ENCODE data around the gene APOL5.
"Not testable (repeated sequence)": the region's sequence is repeated elsewhere in the genome, so short reads cannot be mapped to it uniquely, and the experiment has no call there.

APOL5 gene

GRCh38 chr22:35717572-35717971 is at the start of gene APOL5:
APOL5 (plus strand) TSS chr22:35717872; CDS start chr22:35717872, 0 bp downstream.
- in situ Hi-C loops (cut with MboI; ENCODE audit: low sequenced_read_pairs), result no loop called here

DNA sequence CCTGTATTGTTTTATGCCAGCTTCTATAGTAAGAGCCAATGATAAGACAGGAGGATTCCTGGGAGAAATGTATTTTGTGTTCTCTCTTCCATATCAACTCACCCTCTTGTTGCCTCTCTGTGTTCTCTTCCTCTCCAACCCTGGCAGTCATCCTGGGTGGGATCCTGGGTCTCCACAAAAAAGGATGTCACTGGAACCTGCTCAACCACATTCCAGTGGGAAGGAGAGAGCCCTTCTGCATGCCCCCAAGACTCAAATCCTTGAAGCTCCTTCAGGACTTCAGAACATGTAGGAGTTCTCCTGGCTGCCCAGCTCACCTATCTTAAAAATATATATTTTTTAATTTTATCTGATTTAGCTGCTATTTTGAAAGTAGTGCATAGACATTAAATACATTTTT is 43.3 kb upstream of the APOL5 start:
- in situ Hi-C loops (cut with MboI; ENCODE audit: low sequenced_read_pairs), result no loop called here

GRCh38 chr22:35676065-35676464 is 41.6 kb upstream of the APOL5 start:
- in situ Hi-C loops (cut with MboI; ENCODE audit: low sequenced_read_pairs), result not testable (repeated sequence)

DNA sequence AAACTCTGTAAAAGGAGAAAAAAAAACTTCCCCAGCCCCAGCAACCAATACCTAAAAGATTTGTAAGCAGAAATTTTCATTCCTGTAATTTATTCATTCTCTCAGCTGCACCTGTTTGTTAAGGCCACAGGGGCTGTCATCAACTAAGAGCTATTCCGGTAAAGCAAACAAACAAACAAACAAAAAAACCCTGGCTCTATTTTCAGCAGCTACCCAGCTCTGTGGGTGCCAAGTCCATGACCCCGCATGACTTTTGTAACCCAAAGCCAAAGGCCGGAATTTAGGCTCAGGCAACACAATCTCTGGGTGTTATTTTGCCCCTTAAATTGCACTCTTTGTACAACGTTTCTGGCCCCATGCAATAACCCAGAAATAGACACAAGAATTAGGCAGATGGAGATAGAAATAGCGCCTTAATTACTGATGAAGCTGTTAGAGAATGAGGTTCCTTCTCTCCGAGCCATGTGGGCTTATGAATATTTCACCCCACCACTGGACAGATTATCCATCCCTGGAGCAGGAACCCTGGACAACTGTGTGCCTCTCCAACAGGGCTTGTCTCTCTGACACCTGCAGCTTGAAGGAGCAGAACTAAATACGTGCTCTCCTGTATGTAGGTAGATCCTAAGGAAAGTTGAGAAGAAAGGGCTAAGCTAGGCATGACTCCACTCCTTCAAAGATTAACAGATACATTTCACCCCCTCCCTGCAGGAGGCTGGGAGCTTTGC is 40.0 kb upstream of the APOL5 start:
- in situ Hi-C loops (cut with MboI; ENCODE audit: low sequenced_read_pairs), result no loop called here

DNA sequence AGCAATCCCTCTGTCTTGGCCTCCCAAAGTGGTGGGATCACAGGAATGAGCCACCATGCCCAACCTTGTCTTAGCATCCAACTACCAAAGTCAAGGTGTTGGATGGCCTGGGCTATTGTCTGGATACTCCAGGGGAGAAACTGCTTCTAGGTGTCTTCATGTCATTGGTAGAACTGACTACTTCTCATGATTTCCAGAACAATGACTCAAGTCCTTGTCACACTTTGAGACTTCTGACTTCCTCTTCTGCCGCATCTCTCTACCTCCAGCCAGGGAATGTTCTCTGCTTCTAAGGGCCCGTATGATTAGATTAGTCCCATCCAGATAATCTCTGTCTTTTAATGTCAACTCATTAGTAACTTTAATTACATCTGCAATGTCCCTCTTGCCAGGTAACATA is 38.8 kb upstream of the APOL5 start:
- in situ Hi-C loops (cut with MboI; ENCODE audit: low sequenced_read_pairs), result no loop called here

DNA sequence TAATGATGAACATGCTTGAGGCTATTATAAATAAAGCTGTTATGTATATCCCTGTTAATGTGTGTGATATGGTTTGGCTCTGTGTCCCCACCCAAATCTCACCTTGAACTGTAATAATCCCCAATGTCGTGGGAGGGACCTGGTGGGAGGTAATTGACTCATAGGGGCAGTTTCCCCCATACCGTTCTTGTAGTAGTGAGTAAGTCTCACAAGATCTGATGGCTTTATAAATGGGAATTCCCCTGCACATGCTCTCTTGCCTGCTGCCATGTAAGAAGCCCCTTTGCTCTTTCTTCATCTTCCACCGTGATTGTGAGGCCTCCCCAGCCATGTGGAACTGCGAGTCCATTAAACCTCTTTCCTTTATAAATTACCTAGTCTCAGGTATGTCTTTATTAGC is 38.2 kb upstream of the APOL5 start:
- in situ Hi-C loops (cut with MboI; ENCODE audit: low sequenced_read_pairs), result not testable (repeated sequence)

DNA sequence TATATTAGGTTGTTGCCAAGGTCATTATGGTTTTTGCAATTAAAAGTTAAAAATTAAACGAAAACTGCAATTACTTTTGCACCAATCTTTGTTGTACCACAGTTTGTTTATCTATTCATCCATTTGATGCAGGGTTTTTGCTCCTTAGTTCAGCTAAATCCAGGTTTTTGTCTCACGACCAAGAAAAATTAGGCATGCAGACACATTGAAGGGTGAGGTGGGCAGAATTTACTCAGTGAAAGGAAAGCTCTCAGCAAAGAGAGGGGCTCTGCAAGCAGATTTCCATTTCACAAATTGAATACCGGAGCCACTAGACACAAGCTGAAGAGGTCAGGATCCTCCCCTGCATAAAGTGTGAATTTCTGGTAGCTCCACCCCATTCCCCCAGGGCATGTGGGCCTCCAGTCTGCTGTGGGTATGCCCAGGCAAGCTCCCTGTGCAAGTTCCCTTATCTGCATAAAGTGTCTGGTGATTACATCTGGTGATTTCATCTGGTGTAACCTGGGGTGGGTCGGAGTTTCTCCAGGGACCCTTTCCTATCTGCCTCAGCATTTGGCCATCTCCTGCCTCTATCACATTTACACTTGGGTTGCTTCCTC is 36.1 kb upstream of the APOL5 start:
- in situ Hi-C loops (cut with MboI; ENCODE audit: low sequenced_read_pairs), result no loop called here

DNA sequence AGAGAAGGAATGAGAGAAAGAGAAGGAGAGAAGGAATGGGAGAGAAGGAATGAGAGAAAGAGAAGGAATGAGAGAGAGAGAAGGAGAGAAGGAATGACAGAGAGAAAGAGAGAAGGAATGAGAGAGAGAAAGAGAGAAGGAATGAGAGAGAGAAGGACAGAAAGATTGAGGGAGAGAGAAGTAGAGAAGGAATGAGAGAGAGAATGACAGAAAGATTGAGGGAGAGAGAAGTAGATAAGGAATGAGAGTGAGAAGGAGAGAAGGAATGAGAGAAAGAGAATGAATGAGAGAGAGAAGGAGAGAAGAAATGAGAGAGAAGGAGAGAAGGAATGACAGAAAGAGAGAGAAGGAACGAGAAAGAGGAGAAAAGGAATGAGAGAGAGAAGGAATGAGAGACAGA is 34.1 kb upstream of the APOL5 start:
- in situ Hi-C loops (cut with MboI; ENCODE audit: low sequenced_read_pairs), result no loop called here

DNA sequence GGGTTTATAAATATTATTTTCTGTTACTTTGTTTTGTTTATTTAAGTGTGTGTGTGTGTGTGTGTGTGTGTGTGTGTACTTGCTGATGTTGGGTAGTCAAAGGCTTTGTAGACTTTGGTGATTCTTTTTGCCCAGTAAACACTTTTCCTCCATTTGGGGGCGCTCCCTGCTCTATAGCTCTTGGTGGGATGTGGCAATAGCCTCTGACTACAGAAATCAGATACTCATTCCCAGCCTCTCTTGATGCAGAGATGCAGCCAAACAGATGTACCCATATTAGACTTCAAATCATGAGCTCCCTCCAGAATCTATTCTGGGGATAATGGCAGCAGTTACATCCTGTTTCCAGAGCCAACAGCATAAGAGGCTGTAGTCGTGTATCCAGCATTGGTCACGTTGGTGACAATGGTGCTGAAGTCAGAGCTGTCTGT is 33.4 kb upstream of the APOL5 start:
- in situ Hi-C loops (cut with MboI; ENCODE audit: low sequenced_read_pairs), result no loop called here

DNA sequence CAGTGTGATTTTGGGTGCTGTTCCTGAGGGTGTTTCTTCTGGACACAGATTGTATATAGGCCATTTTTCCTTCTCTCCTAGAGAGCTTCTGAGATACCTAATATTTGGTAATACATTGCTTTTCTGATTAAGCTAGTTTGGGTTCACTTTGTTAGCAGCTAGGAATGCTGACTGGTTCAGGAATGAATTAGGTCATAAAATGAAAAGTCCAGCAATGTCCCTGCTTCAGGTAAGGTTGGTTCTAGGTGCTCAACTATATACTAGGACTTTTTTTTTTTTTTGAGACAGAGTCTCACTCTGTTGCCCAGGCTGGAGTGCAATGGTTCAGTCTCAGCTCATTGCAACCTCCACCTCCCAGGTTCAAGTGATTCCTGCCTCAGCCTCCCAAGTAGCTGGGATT is 32.9 kb upstream of the APOL5 start:
- in situ Hi-C loops (cut with MboI; ENCODE audit: low sequenced_read_pairs), result no loop called here

DNA sequence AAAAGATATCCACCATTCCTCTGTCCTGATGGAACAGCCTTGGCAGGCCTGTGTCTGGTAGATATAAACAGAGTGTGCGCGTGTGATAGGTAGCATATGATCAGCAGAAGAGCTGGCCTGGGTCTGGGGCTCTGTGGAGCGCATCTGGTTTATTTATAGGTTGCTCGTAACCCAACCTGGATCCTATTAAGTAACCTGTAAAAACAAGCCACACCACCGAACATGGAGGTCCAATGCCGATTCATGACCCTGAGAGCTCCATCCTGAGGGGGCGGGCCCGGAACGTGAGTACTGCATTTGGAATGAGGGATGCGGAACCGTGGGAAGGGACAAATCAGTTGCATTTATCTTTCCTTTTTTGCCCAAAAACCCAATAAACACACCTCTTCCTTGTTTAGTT is 31.9 kb upstream of the APOL5 start:
- in situ Hi-C loops (cut with MboI; ENCODE audit: low sequenced_read_pairs), result no loop called here

DNA sequence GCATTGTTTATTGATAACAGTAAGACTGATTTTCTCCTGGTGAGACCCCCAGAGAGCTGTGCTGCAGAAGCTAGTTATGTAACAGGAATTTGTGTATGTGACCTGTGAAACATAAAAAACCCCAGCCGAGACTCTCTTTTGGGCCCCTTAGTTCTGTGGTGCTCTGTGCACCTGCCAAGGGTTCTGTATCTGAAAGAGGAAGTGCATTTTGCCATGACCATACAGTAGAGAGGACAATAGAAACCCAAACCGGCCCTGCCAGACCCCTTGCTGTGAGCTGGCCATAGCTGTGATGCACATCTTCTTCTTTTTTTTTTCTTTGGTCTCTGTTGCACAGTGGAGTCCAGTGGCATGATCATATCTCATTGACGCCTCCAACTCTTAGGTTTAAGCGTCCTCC is 31.4 kb upstream of the APOL5 start:
- in situ Hi-C loops (cut with MboI; ENCODE audit: low sequenced_read_pairs), result no loop called here

GRCh38 chr22:35687461-35687860 is 30.2 kb upstream of the APOL5 start:
- in situ Hi-C loops (cut with MboI; ENCODE audit: low sequenced_read_pairs), result no loop called here

GRCh38 chr22:35688913-35689675 is 28.6 kb upstream of the APOL5 start:
- in situ Hi-C loops (cut with MboI; ENCODE audit: low sequenced_read_pairs), result no loop called here

GRCh38 chr22:35690001-35690400 is 27.7 kb upstream of the APOL5 start:
- in situ Hi-C loops (cut with MboI; ENCODE audit: low sequenced_read_pairs), result no loop called here

DNA sequence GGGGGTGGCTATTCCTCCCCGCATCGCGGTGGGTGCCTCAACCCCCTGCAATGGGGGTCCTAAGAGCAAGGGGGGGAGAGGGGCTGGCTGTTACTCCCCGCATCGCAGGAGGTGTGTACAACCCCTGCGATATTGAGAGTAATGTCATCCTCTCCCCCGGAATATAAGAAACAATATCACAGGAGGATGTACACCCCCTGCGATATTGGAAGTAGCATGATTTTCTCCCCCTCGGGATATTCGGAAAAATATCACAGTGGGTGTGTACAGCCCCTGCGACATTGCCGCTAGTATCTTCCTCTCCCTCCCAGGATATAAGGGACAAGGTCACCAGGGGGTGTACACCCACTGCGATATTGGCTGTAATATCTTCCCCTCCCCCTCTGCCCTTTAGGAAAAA is 22.5 kb upstream of the APOL5 start:
- in situ Hi-C loops (cut with MboI; ENCODE audit: low sequenced_read_pairs), result no loop called here

DNA sequence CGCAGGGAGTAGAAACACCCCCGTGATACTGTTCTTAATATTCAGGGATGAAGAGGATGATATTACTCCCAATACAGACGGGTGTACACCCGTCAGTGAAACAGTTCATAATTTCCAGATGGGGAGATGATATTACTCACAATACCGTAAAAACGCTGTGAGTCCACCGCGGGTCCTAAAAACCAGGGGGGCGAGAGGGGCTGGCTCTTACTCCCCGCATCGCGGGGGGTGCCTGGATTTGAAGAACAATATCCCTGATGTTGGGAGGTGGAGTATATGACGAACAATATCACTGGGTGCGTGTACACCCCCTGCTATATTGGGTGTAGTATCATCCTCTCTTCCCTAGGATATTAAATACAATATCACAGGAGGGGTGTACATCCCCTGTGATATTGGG is 20.5 kb upstream of the APOL5 start:
- in situ Hi-C loops (cut with MboI; ENCODE audit: low sequenced_read_pairs), result no loop called here

DNA sequence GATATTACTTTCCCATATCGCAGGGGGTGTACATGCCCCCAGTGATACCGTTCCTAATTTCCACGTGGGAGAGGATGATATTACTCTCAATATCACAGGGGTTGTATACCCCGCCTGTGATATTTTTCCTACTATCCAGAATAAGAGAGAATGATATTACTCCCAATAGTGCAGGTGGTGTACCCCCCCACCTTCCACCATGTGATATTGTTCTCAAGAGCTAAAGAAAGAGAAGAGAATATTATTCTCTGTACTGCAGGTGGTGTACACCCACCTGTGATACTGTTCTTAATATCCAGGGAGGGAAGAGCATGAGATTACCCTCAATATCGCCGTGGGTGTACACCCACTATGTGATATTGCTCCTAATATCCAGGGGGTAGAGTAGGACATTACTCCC is 17.8 kb upstream of the APOL5 start:
- in situ Hi-C loops (cut with MboI; ENCODE audit: low sequenced_read_pairs), result not testable (repeated sequence)

- in situ Hi-C loops (cut with MboI; ENCODE audit: low sequenced_read_pairs), result no loop called here
Observed at GRCh38 chr22:35703861-35704584, 13.6 kb upstream of the APOL5 start.

DNA sequence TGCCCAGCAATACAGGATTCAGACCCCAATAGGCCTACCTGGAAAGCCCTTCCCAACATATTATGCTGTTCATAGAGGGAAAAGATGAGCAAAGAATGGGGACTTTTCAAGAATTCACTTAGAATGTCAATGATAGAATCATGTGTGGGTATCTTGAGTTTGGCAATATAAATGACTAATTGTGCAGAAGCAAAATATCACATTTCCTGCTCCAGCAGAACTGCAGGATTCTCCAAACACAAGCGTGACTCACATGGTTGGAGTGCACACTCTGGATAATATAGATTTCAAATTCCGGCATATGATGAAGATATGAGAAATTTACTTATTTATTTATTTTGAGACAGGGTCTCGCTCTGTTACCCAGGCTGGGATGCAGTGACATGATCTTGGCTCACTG is 12.5 kb upstream of the APOL5 start:
- in situ Hi-C loops (cut with MboI; ENCODE audit: low sequenced_read_pairs), result no loop called here

- in situ Hi-C loops (cut with MboI; ENCODE audit: low sequenced_read_pairs), result no loop called here
Observed at GRCh38 chr22:35708453-35708852, 9.2 kb upstream of the APOL5 start.

All from hTERT RPE-1 (cell line).